AG04450 (cell line): ENCODE data around the gene CDH5. TPM values are rescaled to one million over a fixed set of nuclear protein-coding genes. Genes with fewer than 3 reads are reported as not detected.

Experiments
- CTCF ChIA-PET: fragments of 300-600, 350-600 bp; formaldehyde crosslinking; extraction: SDS; loops from one replicate; lab custom pipeline; 2022; ENCODE audit warnings: antibody characterized with exemption, inconsistent platforms; lab: Charles Lee
- POLR2A ChIA-PET: fragments of 350-600 bp; formaldehyde crosslinking; extraction: SDS; loops from one replicate; lab custom pipeline; 2021; ENCODE audit warnings: antibody characterized with exemption, inconsistent platforms; lab: Yijun Ruan, JAX
- DNase-seq: peaks from one replicate; pipeline ENCODE4 v3.0.0-alpha.2; 2011; ENCODE audit warnings: low read depth, low spot score
- H3K27ac ChIP-seq: one replicate; pipeline ENCODE4 v1.5.1; 2012; ENCODE audit warnings: low read depth, low read length, control low read depth
- H3K27me3 ChIP-seq: one replicate; pipeline ENCODE4 v1.6.0; 2012; ENCODE audit warnings: low read length; ENCODE audit not compliant: control insufficient read depth, insufficient read depth
- H3K4me3 ChIP-seq: 2 replicates; pipeline ENCODE4 v1.5.1; 2011; ENCODE audit warnings: mild to moderate bottlenecking, low read depth, low read length, control low read depth
- H3K9me3 ChIP-seq: 2 replicates; pipeline ENCODE4 v1.5.1; 2012; ENCODE audit warnings: low read length; ENCODE audit not compliant: control insufficient read depth, insufficient read depth
- CTCF ChIP-seq: IDR thresholded peaks from 2 replicates; pipeline ENCODE4 v1.5.1; 2011; ENCODE audit warnings: low read depth, low read length, control low read depth, inconsistent platforms
- polyA plus RNA-seq: library from polyadenylated mRNA; depleted of rRNA; stranded (reverse); fragments of >200 nt; gene quantifications from 2 replicates; pipeline ENCODE4 v1.2.3, GENCODE V29; 2011

CDH5 gene
- polyA plus RNA-seq, 1 experiment: not detected

GRCh38 chr16:66369055-66369592, 2.6 kb downstream of the CDH5 start:
- DNase-seq: no peak
- no peak for TF ChIP-seq CTCF
- CTCF ChIA-PET: interaction anchor here (7.0 kb wide), 1 partner anchor 12 kb away, joined by 49 read pairs; no protein-coding TSS in a partner anchor
- POLR2A ChIA-PET: no interaction called here
- Histone ChIP-seq H3K27me3 (peaks cover 33% of the 10 kb centered on the region), H3K9me3 (no peaks in the 10 kb centered on the region; the same call in 1 of the 2 replicates), H3K27ac (no peak overlapping the region), H3K4me3 (no peak overlapping the region)

GRCh38 chr16:66370786-66371684, 4.5 kb downstream of the CDH5 start:
- H3K27me3 ChIP-seq: peaks cover 29% of the 10 kb centered on the region
- ChIA-PET POLR2A (no interaction called here), CTCF (interaction anchor here (1.1 to 7.0 kb wide), 2 partner anchors 14 to 36 kb away, joined by 4 to 49 read pairs; no protein-coding TSS in a partner anchor)
- H3K4me3 ChIP-seq: no peak overlapping the region
- TF ChIP-seq CTCF: no peak
- DNase-seq: no peak
- no peaks in the 10 kb centered on the region; the same call in 1 of the 2 replicates for H3K9me3 ChIP-seq
- no peak overlapping the region for H3K27ac ChIP-seq

DNA sequence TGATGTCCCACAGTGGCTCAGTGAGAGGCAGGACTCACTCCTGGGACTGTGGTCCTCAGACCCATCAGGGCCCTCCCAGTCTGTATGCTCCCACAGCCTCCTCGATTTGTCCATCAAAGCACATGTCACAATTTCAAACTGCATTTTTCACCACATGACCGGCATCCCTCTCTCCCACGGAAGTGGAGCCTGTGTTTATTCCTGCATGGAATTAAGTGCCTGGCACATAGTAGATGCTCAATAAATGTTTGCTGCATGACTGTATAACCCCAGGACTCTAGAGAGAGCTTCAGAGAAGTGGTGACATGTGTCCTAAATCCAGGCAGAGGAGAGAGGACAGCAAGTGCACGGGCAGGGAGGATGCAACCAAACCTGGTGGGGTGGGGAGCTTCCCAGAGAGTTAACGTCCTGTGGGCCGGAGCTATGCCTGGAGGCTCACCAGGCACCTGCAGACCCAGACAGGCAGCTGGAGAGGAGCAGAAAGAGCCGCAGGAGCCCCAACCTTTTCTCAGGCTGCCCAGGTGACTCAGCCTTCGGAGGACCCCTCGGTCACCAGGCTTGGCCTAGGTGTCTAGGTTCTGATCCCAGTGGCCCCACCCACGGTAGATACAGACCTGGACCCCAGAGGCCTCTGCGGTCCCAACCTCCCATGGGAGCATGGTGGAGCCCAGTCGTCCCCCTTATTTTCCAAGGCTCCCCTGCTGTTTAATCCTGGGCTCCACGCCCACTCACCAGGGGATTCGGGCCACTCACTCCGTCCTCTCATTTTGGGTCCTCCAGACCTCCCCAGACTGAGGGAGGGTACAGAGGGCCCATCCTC, 5.8 kb downstream of the CDH5 start:
- ChIA-PET POLR2A (interaction anchor here (0.6 kb wide), 1 partner anchor 14 kb away, joined by 10 read pairs; no protein-coding TSS in a partner anchor), CTCF (interaction anchor here (0.6 to 1.1 kb wide), 3 partner anchors 15 to 299 kb away, joined by 3 to 9 read pairs (median 4); no protein-coding TSS in a partner anchor)
- Histone ChIP-seq H3K4me3 (no peak overlapping the region), H3K27me3 (peaks cover 20% of the 10 kb centered on the region), H3K27ac (no peak overlapping the region), H3K9me3 (no peaks in the 10 kb centered on the region)
- no peak for DNase-seq
- TF ChIP-seq CTCF: no peak

DNA sequence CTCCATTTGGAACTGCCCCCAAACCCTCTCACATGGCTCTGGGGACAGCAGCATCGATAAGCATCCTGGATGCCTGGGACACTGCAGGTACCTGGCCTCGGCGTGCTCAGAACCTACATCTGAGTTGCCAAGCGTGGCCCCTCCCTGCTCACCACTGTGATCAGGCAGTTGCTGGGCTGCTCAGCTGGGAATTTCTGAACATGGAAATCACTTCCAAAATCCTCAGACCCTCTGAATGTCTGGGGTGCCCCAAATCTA, 6.3 kb downstream of the CDH5 start:
- no peak for DNase-seq
- Histone ChIP-seq H3K4me3 (no peak overlapping the region), H3K27me3 (peaks cover 20% of the 10 kb centered on the region), H3K27ac (no peak overlapping the region), H3K9me3 (no peaks in the 10 kb centered on the region)
- POLR2A ChIA-PET: no interaction called here
- TF ChIP-seq CTCF: no peak
- CTCF ChIA-PET: interaction anchor here (1.1 kb wide), 1 partner anchor 16 kb away, joined by 9 read pairs; no protein-coding TSS in a partner anchor
